ENCODE data around the gene CFAP99. TPM values are rescaled to one million over a fixed set of nuclear protein-coding genes. Genes with fewer than 3 reads are reported as not detected.

Gene CFAP99
- total and polyA plus RNA-seq, 9 of the 15 experiments (the other 6 are each of a cell fraction or from before 2014, with no cell fraction given): 0.07 to 0.18 (median 0.09) TPM; not detected in 6

GRCh38 chr4:2412885-2413716 lies 5.7 kb upstream of the CFAP99 start (continued):
- TF ChIP-seq ZNF655 (CRISPR knock-in tag; IDR thresholded peaks at IDR 0.05) (no peak), SETDB1 (IDR thresholded peaks at IDR 0.05; ENCODE audit: low read length) (no peak), DMBX1 (CRISPR knock-in tag; IDR thresholded peaks at IDR 0.05; ENCODE audit: borderline replicate concordance) (peak; percentile 60; the same call in 1 of the 2 replicates), NKRF (IDR thresholded peaks at IDR 0.05; ENCODE audit: borderline replicate concordance) (peak; percentile 84; the same call in 1 of the 2 replicates), FOSL1 (tag; conservative IDR thresholded peaks at IDR 0.05) (peak; percentile 66), ZNF584 (CRISPR knock-in tag; IDR thresholded peaks at IDR 0.05; ENCODE audit: low read depth) (no peak), ETS2 (tag; IDR thresholded peaks at IDR 0.05; ENCODE audit: borderline replicate concordance, poor library complexity, severe bottlenecking) (no peak), NR4A1 (CRISPR knock-in tag; IDR thresholded peaks at IDR 0.05) (0 out of 2 replicates have a peak, but pooled peaks have one; percentile 20), NR4A1 (tag; IDR thresholded peaks at IDR 0.05) (no peak), ZNF140 (CRISPR knock-in tag; IDR thresholded peaks at IDR 0.05) (no peak), GATA2 (CRISPR knock-in tag; IDR thresholded peaks at IDR 0.05) (no peak), BHLHE40 (IDR thresholded peaks at IDR 0.05; ENCODE audit: low read length) (peak; percentile 48; the same call in 1 of the 2 replicates), GATAD2B (IDR thresholded peaks at IDR 0.05; ENCODE audit: borderline replicate concordance) (peak; percentile 45; the same call in 1 of the 2 replicates), SREBF1 (IDR thresholded peaks at IDR 0.05; ENCODE audit: borderline replicate concordance, low read depth, low read length) (no peak), NEUROD1 (IDR thresholded peaks at IDR 0.05; ENCODE audit: borderline replicate concordance, low read depth, low read length, partially characterized antibody) (peak; percentile 36), ZC3H11A (IDR thresholded peaks at IDR 0.05; ENCODE audit: low read depth, low read length) (no peak)
- TF ChIP-seq, protein P1, sequence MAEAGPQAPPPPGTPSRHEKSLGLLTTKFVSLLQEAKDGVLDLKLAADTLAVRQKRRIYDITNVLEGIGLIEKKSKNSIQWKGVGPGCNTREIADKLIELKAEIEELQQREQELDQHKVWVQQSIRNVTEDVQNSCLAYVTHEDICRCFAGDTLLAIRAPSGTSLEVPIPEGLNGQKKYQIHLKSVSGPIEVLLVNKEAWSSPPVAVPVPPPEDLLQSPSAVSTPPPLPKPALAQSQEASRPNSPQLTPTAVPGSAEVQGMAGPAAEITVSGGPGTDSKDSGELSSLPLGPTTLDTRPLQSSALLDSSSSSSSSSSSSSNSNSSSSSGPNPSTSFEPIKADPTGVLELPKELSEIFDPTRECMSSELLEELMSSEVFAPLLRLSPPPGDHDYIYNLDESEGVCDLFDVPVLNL (CRISPR knock-in tag; IDR thresholded peaks at IDR 0.05; ENCODE audit: low read depth): no peak
- TF ChIP-seq, protein P2, sequence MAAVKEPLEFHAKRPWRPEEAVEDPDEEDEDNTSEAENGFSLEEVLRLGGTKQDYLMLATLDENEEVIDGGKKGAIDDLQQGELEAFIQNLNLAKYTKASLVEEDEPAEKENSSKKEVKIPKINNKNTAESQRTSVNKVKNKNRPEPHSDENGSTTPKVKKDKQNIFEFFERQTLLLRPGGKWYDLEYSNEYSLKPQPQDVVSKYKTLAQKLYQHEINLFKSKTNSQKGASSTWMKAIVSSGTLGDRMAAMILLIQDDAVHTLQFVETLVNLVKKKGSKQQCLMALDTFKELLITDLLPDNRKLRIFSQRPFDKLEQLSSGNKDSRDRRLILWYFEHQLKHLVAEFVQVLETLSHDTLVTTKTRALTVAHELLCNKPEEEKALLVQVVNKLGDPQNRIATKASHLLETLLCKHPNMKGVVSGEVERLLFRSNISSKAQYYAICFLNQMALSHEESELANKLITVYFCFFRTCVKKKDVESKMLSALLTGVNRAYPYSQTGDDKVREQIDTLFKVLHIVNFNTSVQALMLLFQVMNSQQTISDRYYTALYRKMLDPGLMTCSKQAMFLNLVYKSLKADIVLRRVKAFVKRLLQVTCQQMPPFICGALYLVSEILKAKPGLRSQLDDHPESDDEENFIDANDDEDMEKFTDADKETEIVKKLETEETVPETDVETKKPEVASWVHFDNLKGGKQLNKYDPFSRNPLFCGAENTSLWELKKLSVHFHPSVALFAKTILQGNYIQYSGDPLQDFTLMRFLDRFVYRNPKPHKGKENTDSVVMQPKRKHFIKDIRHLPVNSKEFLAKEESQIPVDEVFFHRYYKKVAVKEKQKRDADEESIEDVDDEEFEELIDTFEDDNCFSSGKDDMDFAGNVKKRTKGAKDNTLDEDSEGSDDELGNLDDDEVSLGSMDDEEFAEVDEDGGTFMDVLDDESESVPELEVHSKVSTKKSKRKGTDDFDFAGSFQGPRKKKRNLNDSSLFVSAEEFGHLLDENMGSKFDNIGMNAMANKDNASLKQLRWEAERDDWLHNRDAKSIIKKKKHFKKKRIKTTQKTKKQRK (IDR thresholded peaks at IDR 0.05; ENCODE audit: borderline replicate concordance, low read depth, low read length): no peak

Data from K562 (cell line).